Measurements from ENCODE around the gene IFT80. TPM values are rescaled to one million over a fixed set of nuclear protein-coding genes. Genes with fewer than 3 reads are reported as not detected.
A peak's percentile ranks its signal among the peaks of the same experiment; 100 is the strongest.

The IFT80 gene
- total and polyA plus RNA-seq, 2 of the 4 experiments (the other 2 are of a cell fraction): 15.2 to 16.8 TPM

- H3K4ac ChIP-seq (ENCODE audit: low read depth, low read length): no peak within 1 kb of the TSS
- H2BK15ac ChIP-seq (ENCODE audit: low read depth, low read length): no peak within 1 kb of the TSS
- peaks cover 5% of the 10 kb centered on the region; the same call in 1 of the 2 replicates for H3K9me1 ChIP-seq (ENCODE audit: insufficient read depth, low read length)
- no peaks in the 10 kb centered on the region for H3K79me1 ChIP-seq (ENCODE audit: low read depth in 1 of 2, low read length in 2 of 2)
- H4K8ac ChIP-seq (ENCODE audit: low read depth in 2 of 2, low read length in 2 of 2): no peak within 1 kb of the TSS
- H3K27me3 ChIP-seq (ENCODE audit: control insufficient read depth, insufficient read depth, low read length): peaks cover 54% of the 10 kb centered on the region
- no peak within 1 kb of the TSS for H4K5ac ChIP-seq (ENCODE audit: low read depth, low read length)
- peaks cover 3% of the 10 kb centered on the region for H3K4me1 ChIP-seq (ENCODE audit: control insufficient read depth, insufficient read depth, low read length)
- no peak within 1 kb of the TSS for H3K27ac ChIP-seq (ENCODE audit: insufficient read depth, low read length)
- DNase-seq (peak; percentile 26), ATAC-seq (ENCODE audit: low read depth) (peak; percentile 90)
- no TSS peak for BruUV-seq (replicated peaks)
- H4K20me1 ChIP-seq (ENCODE audit: insufficient read depth, low read length): peaks cover 5% of the 10 kb centered on the region; the same call in 1 of the 2 replicates
- dilution Hi-C loops (cut with HindIII; ENCODE audit: low sequenced_read_pairs, unreplicated experiment): no loop called here
- TF ChIP-seq MXI1 (IDR thresholded peaks at IDR 0.05; ENCODE audit: borderline replicate concordance, low read depth, low read length) (peak; percentile 52; the same call in 1 of the 2 replicates), CEBPB (IDR thresholded peaks at IDR 0.05; ENCODE audit: low read depth, low read length) (no peak)
- H2BK5ac ChIP-seq (ENCODE audit: low read depth, low read length, poor library complexity, severe bottlenecking): no peak within 1 kb of the TSS
- no peak within 1 kb of the TSS for H4K91ac ChIP-seq (ENCODE audit: insufficient read depth, low read depth, low read length)
- H3K9ac ChIP-seq (ENCODE audit: low read depth, low read length): no peak within 1 kb of the TSS
- H3K18ac ChIP-seq (ENCODE audit: low read depth, low read length): no peak within 1 kb of the TSS
- peak within 1 kb of the TSS; percentile 94 for H2AFZ ChIP-seq (replicated peaks; ENCODE audit: low read length, poor library complexity)
- H3K4me3 ChIP-seq (ENCODE audit: insufficient read depth, low read depth, low read length): peak within 1 kb of the TSS; percentile 57
- WGBS, 2 experiments (ENCODE audit: extremely low coverage in 2 of 2, insufficient read length in 1 of 2): 1% methylated on average over 31 of the region's 104 CpGs; no CpG with 5 or more reads in 1 of the 2 experiments
- peak within 1 kb of the TSS; percentile 26 for H2AK9ac ChIP-seq (replicated peaks; ENCODE audit: low read depth, low read length, poor library complexity)
- POLR2A ChIA-PET (ENCODE audit: unreplicated experiment): interaction anchor here (0.5 kb wide), 1 partner anchor 983 kb away, joined by 3 read pairs; no protein-coding TSS in a partner anchor
- no peak within 1 kb of the TSS for H2BK120ac ChIP-seq (ENCODE audit: low read depth, low read length)
- H3K36me3 ChIP-seq (ENCODE audit: control insufficient read depth, insufficient read depth, low read length): no peaks in the 10 kb centered on the region
- H3K23ac ChIP-seq (ENCODE audit: low read depth, low read length): no peak within 1 kb of the TSS
- intact Hi-C loops (cut with micrococcal nuclease): no loop called here
- H3K9me3 ChIP-seq (ENCODE audit: control insufficient read depth, insufficient read depth, low read length): peaks cover 2% of the 10 kb centered on the region; the same call in 1 of the 2 replicates
- CTCF ChIA-PET: interaction anchor here (0.5 to 1.1 kb wide), 2 partner anchors 9 to 46 kb away, joined by 3 to 4 read pairs; no protein-coding TSS in a partner anchor
- no peak within 1 kb of the TSS for H2AK5ac ChIP-seq (ENCODE audit: low read depth, low read length)
- in situ Hi-C loops (cut with MboI; ENCODE audit: low sequenced_read_pairs): no loop called here
- peak within 1 kb of the TSS; percentile 92 for H3K4me2 ChIP-seq (ENCODE audit: low read depth, low read length)
- H2BK20ac ChIP-seq (ENCODE audit: low read depth, low read length): no peak within 1 kb of the TSS
- no peak within 1 kb of the TSS for H3K56ac ChIP-seq (ENCODE audit: extremely low read depth, insufficient read depth, low read length)
- H3K14ac ChIP-seq (replicated peaks; ENCODE audit: low read depth, low read length): no peak within 1 kb of the TSS
Measured at GRCh38 chr3:160225176-160226025, 173.6 kb downstream of the IFT80 start, which contains the start of gene C3orf80. TSS of gene C3orf80 (plus strand) at chr3:160225422. CDS start at chr3:160225636, 214 bp downstream.
